ENCODE data around the gene ZNF563.
A peak's percentile ranks its signal among the peaks of the same experiment; 100 is the strongest.

Gene ZNF563

GRCh38 chr19:12294249-12295158 lies 38.9 kb downstream of the ZNF563 start, which contains the start of gene ZNF44:
Gene ZNF44 (minus strand): TSS chr19:12294883. CDS start chr19:12294694, 189 bp downstream.
- DNase-seq: peak; percentile 82

- DNase-seq: no peak
Measured at GRCh38 chr19:12293777-12294248, 39.6 kb downstream of the ZNF563 start.

GRCh38 chr19:12289790-12290065 lies 43.7 kb downstream of the ZNF563 start:
- DNase-seq: no peak

- DNase-seq: no peak
Measured at GRCh38 chr19:12287958-12288500, 45.4 kb downstream of the ZNF563 start.

GRCh38 chr19:12284631-12285030 lies 48.8 kb downstream of the ZNF563 start:
- no peak for DNase-seq

- no peak for DNase-seq
Measured at GRCh38 chr19:12284226-12284625, 49.2 kb downstream of the ZNF563 start.

GRCh38 chr19:12278713-12279112 lies 54.7 kb downstream of the ZNF563 start:
- no peak for DNase-seq

GRCh38 chr19:12272980-12273901 lies 60.2 kb downstream of the ZNF563 start:
- DNase-seq: no peak

- DNase-seq: no peak
Measured at GRCh38 chr19:12272386-12272785, 61.0 kb downstream of the ZNF563 start.

- no peak for DNase-seq
Measured at GRCh38 chr19:12270854-12271253, 62.6 kb downstream of the ZNF563 start.
